Measurements from ENCODE around the gene C22orf23.

The C22orf23 gene

DNA sequence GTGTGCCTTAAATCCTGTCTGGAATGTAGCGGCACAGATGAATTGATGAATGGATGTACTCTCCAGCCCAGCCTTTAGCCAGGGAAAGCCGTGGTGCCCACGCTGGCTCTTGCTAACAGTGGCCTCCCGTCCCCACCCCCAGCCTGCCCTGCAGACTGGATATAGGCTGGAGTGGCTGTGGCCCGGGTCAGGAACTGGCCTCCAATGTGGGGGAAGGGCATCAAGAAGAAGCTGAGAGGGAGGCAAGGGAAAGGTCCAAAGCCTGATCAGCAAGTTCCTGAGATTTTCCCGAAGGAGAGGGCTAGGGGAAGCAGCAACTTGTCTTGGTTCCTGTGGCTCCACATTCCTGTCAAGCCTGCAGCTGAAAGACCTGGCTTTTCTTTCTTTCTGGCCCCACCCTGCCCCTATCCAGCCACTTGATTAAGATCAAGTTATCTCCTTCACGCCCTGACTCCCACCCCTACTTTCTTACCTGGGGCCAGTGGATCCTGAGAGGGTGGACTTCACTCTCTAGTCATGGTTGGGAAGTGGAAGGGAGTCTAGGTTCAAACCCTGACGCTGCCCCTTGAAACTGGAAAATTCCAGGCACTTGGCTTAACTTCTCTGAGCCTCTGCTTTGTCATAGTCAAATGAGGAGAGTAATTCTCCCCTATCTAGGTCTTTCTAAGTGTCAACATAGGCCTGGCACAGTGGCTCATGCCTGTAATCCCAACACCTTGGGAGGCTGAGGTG, 58.3 kb downstream of the C22orf23 start:
- no peak for DNase-seq

DNA sequence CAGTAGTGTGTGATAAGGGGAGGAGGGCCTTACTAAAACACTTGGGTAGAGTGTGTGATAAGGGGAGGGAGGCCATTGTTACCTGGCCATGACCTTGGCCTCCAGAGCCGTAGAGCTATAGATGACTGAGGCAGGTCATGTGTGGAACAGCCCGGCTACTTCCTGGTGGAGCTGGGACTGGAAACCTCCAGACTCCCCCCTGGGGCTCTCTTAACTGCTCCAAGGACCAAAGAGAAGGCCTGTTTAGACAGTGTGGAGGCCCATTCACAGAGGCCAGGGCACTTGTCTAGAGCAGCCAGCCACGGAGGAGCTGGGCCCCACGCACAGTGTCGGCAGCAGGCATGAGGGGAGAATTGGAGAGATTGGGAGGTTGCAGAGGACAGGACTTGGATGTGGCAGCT, 59.8 kb downstream of the C22orf23 start:
- DNase-seq: no peak
